Sigmoid colon (tissue), 7 donors: ENCODE results near the gene NTRK3. TPM values are rescaled to one million over a fixed set of nuclear protein-coding genes. Genes with fewer than 3 reads are reported as not detected.

Experiments
- DNase-seq: peaks from one replicate; pipeline ENCODE4 v3.0.0-alpha.2; 2019
- H3K27ac ChIP-seq, 4 donors: fragments of 200-600 bp; sonication (generic); one replicate each; pipeline ENCODE4 v1.5.1; 2016 to 2019; ENCODE audit warnings: mild to moderate bottlenecking in 1 of 4
- H3K27me3 ChIP-seq, 3 donors: fragments of 200-600 bp; sonication (generic); one replicate each; pipeline ENCODE4 v1.5.1; 2019; ENCODE audit warnings: mild to moderate bottlenecking in 1 of 3
- H3K36me3 ChIP-seq, 4 donors: fragments of 200-600 bp; sonication (generic); one replicate each; pipeline ENCODE4 v1.5.1; 2016 to 2019
- H3K4me1 ChIP-seq, 4 donors: fragments of 200-600 bp; sonication (generic); one replicate each; pipeline ENCODE4 v1.5.1; 2017 to 2019
- H3K4me3 ChIP-seq, 4 donors: fragments of 200-600 bp; sonication (generic); one replicate each; pipeline ENCODE4 v1.5.1; 2017 to 2019; ENCODE audit warnings: mild to moderate bottlenecking in 2 of 4, moderate library complexity in 1 of 4
- H3K9me3 ChIP-seq, 4 donors: fragments of 200-600 bp in 3 of 4; sonication (generic) in 3 of 4; one replicate each; pipeline versions ENCODE4 v1.5.1 to v1.6.1; 2013 to 2019
- EP300 ChIP-seq, 4 donors: sonication (generic); formaldehyde crosslinking; IDR thresholded peaks; one replicate each; pipeline ENCODE4 v1.6.1; 2017; ENCODE audit warnings: antibody characterized with exemption in 4 of 4
- POLR2A ChIP-seq, 2 donors: fragments of 450-650 bp; IDR thresholded peaks; one replicate each; pipeline ENCODE4 v1.6.1; 2016; ENCODE audit warnings: antibody characterized with exemption in 2 of 2, mild to moderate bottlenecking in 2 of 2, moderate library complexity in 2 of 2
- POLR2AphosphoS5 ChIP-seq, 4 donors: sonication (generic); formaldehyde crosslinking; IDR thresholded peaks; one replicate each; pipeline ENCODE4 v1.6.1; 2017; ENCODE audit warnings: antibody characterized with exemption in 4 of 4
- WGBS, 2 donors: extraction: QIAGEN DNeasy Blood & Tissue Kit; methylation state at CpG; one replicate each; pipeline ENCODE4 v1.1.7; 2013; 5-methylcytosine and 5-hydroxymethylcytosine counted together
- intact Hi-C: fragments of 100-400 bp; cut with DNase I; formaldehyde crosslinking; loops from one replicate; pipeline ENCODE4 v1.15.1; 2023
- polyA plus RNA-seq, 3 donors: library from polyadenylated mRNA; stranded (reverse); fragments of 200-250 nt; gene quantifications; one replicate each; pipeline ENCODE4 v1.2.3, GENCODE V29; 2013
- total RNA-seq, 4 donors: library from RNA; depleted of rRNA; stranded (reverse); fragments of >200 nt; gene quantifications; one replicate each; pipeline ENCODE4 v1.1.0, GENCODE V29; 2016
- TF ChIP-seq, protein P1 (sequence below), 4 experiments: fragments of 450-650 bp in 3 of 4; fragments of 200-600 bp in 1 of 4; IDR thresholded peaks; one replicate each; pipeline ENCODE4 v1.5.1; 2016 to 2019; ENCODE audit warnings: antibody characterized with exemption in 4 of 4, mild to moderate bottlenecking in 3 of 4, moderate library complexity in 2 of 4
- donor health status: healthy with polysubstance abuse.
- donor health status: Bipolar disorder and iron deficiency.
- donor health status: healthy.

NTRK3 gene
- total and polyA plus RNA-seq, 7 donors, result 1.1 to 13.0 (median 3.6) TPM; not detected in 2

DNA sequence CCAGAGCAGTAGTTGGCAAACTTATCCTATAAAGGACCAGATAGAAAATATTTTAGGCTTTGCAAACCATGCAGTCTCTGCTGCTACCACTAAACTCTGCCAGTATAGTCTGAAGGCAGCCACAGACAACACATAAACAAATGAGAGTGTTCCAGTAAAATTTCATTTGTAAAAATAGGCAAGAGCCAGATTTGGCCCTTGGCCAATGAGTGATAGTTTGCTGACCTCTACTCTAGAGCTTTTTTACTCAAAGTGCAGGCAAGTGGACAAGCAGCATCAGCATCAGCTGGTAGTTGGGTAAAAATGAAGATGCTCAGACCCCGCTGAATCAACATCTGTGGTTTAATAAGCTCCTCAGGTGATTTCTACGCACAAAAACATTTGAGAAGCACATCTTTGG lies 269.8 kb downstream of the NTRK3 start:
- Histone ChIP-seq H3K4me1 (peaks cover 0 to 5% (median 0%) of the 10 kb centered on the region in 4 donors), H3K36me3 (no peaks in the 10 kb centered on the region), H3K9me3 (peaks cover 0 to 2% (median 0%) of the 10 kb centered on the region in 4 donors), H3K4me3 (no peak overlapping the region), H3K27me3 (no peaks in the 10 kb centered on the region), H3K27ac (no peak overlapping the region)
- DNase-seq, result no peak
- 87 to 88% methylated on average over 2 of the region's 2 CpGs for WGBS, 2 donors
- intact Hi-C loops, result no loop called here
- TF ChIP-seq POLR2AphosphoS5 (IDR thresholded peaks at IDR 0.05) (no peak), EP300 (IDR thresholded peaks at IDR 0.05) (no peak), POLR2A (IDR thresholded peaks at IDR 0.05) (no peak)
- TF ChIP-seq, protein P1, sequence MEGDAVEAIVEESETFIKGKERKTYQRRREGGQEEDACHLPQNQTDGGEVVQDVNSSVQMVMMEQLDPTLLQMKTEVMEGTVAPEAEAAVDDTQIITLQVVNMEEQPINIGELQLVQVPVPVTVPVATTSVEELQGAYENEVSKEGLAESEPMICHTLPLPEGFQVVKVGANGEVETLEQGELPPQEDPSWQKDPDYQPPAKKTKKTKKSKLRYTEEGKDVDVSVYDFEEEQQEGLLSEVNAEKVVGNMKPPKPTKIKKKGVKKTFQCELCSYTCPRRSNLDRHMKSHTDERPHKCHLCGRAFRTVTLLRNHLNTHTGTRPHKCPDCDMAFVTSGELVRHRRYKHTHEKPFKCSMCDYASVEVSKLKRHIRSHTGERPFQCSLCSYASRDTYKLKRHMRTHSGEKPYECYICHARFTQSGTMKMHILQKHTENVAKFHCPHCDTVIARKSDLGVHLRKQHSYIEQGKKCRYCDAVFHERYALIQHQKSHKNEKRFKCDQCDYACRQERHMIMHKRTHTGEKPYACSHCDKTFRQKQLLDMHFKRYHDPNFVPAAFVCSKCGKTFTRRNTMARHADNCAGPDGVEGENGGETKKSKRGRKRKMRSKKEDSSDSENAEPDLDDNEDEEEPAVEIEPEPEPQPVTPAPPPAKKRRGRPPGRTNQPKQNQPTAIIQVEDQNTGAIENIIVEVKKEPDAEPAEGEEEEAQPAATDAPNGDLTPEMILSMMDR (IDR thresholded peaks at IDR 0.05), result no peak

DNA sequence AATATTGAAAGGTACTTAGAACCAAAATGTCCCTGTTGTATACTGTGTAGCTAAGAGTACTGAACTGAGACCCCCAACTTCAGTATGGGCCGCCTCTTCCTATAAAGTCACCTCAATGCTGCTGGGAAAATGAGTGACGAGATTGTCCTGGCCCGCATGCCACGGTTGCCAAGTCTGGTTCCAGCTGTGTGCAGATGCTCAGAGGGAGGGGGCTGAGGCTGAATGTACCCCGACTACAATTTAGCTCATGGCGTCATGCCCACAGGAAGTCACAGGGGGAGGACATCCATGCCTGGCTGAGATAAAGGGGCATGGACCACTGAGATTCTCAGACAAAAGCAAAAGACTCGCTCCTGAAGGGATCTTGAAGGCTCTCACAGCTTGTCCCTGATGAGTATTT lies 271.1 kb downstream of the NTRK3 start:
- DNase-seq, result no peak
- TF ChIP-seq POLR2AphosphoS5 (IDR thresholded peaks at IDR 0.05) (no peak), POLR2A (IDR thresholded peaks at IDR 0.05) (no peak), EP300 (IDR thresholded peaks at IDR 0.05) (no peak)
- TF ChIP-seq, protein P1 (IDR thresholded peaks at IDR 0.05), result no peak
- H3K27ac ChIP-seq, result no peak overlapping the region
- no peak overlapping the region for H3K4me3 ChIP-seq
- intact Hi-C loops, result no loop called here
- H3K9me3 ChIP-seq, result peaks cover 0 to 2% (median 0%) of the 10 kb centered on the region in 4 donors
- H3K36me3 ChIP-seq, result no peaks in the 10 kb centered on the region
- WGBS, 2 donors, result 74 to 76% methylated on average over 7 of the region's 7 CpGs
- peaks cover 0 to 6% (median 0%) of the 10 kb centered on the region in 4 donors for H3K4me1 ChIP-seq
- H3K27me3 ChIP-seq, result no peaks in the 10 kb centered on the region

DNA sequence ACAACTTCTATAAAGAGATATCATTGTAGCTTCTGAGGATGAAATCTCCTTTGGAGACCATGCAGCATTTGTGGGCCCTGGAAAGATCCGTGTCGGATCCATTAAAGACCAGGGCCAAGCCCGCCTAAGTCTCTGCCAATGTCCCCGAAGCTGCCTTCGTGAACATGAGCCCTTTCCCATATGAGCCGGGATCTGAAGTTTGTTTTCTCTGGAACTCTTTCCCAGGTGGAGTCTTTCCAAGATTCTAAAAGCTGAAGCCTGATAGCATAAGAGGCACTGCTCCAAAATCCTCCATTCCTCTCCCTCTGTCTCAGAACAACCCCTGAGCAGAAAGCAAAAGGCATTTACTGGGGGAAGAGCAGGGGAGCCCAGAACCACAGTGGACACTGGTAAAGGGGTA lies 274.6 kb downstream of the NTRK3 start:
- no peak for TF ChIP-seq POLR2AphosphoS5 (IDR thresholded peaks at IDR 0.05)
- TF ChIP-seq, protein P1 (IDR thresholded peaks at IDR 0.05), result no peak
- no peak for TF ChIP-seq EP300 (IDR thresholded peaks at IDR 0.05)
- no peak for TF ChIP-seq POLR2A (IDR thresholded peaks at IDR 0.05)
- WGBS, 2 donors, result 82% methylated on average over 6 of the region's 6 CpGs
- Histone ChIP-seq H3K27ac (no peak overlapping the region), H3K36me3 (no peaks in the 10 kb centered on the region), H3K4me1 (peaks cover 0 to 6% (median 0%) of the 10 kb centered on the region in 4 donors), H3K9me3 (no peaks in the 10 kb centered on the region), H3K4me3 (no peak overlapping the region), H3K27me3 (no peaks in the 10 kb centered on the region)
- intact Hi-C loops, result no loop called here
- no peak for DNase-seq

GRCh38 chr15:87977907-87978306 lies 278.6 kb downstream of the NTRK3 start:
- no peak for TF ChIP-seq POLR2AphosphoS5 (IDR thresholded peaks at IDR 0.05)
- TF ChIP-seq, protein P1 (IDR thresholded peaks at IDR 0.05), result no peak
- no peak for TF ChIP-seq EP300 (IDR thresholded peaks at IDR 0.05)
- TF ChIP-seq POLR2A (IDR thresholded peaks at IDR 0.05), result no peak
- no peak overlapping the region for H3K4me3 ChIP-seq
- no peak for DNase-seq
- intact Hi-C loops, result no loop called here
- no peaks in the 10 kb centered on the region for H3K9me3 ChIP-seq
- WGBS, 2 donors, result 62 to 91% methylated on average over 3 of the region's 3 CpGs
- no peak overlapping the region for H3K27ac ChIP-seq
- no peaks in the 10 kb centered on the region for H3K36me3 ChIP-seq
- H3K27me3 ChIP-seq, result no peaks in the 10 kb centered on the region
- peaks cover 0 to 22% (median 9%) of the 10 kb centered on the region in 4 donors for H3K4me1 ChIP-seq

GRCh38 chr15:87976552-87976951 lies 280.0 kb downstream of the NTRK3 start:
- 74 to 83% methylated on average over 3 of the region's 3 CpGs for WGBS, 2 donors
- TF ChIP-seq, protein P1 (IDR thresholded peaks at IDR 0.05), result no peak
- TF ChIP-seq EP300 (IDR thresholded peaks at IDR 0.05) (no peak), POLR2AphosphoS5 (IDR thresholded peaks at IDR 0.05) (no peak), POLR2A (IDR thresholded peaks at IDR 0.05) (no peak)
- intact Hi-C loops, result no loop called here

More at GRCh38 chr15:87976552-87976951, 280.0 kb downstream of the NTRK3 start:
- Histone ChIP-seq H3K4me1 (peaks cover 0 to 22% (median 6%) of the 10 kb centered on the region in 4 donors), H3K9me3 (no peaks in the 10 kb centered on the region), H3K4me3 (no peak overlapping the region), H3K27me3 (no peaks in the 10 kb centered on the region), H3K36me3 (no peaks in the 10 kb centered on the region), H3K27ac (no peak overlapping the region)
- DNase-seq, result no peak
